ENCODE results near the gene GNGT1.

DNA sequence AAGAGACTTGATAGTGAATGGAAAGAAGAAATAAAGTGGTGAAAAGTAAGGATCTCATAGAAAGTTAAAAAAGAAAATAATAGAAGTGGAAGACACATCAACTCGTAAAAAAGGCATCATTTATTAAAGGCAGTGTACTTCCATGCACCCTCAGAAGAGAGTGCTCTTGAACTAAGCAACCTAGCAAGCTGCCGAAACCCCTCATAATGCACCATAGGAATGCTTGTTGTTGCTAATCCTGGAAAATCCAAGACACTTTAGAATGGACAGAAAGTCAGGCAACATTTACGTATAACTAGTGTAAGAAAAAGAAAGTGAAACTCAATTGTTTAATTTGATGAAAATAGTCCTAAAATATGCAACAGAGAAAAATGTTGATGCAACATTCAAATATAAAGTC is 28.6 kb upstream of the GNGT1 start:
- TF ChIP-seq CTCF (IDR thresholded peaks at IDR 0.05) (no peak), POLR2A (IDR thresholded peaks at IDR 0.05) (no peak)

Data from adrenal gland (tissue), 5 donors.